ENCODE data around the gene MRTFB.
"Not testable (repeated sequence)": the region's sequence is repeated elsewhere in the genome, so short reads cannot be mapped to it uniquely, and the experiment has no call there.

Gene MRTFB

DNA sequence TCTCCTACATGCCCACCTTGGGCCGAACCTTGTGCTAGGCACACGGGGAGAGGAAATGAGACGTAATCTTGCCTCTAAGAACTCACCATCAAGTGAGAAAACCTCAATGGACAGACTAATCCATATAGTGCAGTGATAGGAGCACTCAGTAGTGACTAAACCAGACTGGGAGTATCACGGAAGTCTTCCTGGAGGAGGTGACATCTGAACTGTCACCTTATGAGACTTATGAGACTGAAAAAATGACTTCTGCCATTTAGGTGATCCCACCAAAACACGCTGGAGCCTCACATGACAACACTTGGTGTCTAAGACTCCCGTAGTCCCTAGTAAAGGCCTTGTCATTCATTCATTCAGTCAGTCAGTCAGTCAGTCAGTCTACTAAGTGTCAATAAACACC lies 27.3 kb upstream of the MRTFB start:
- Histone ChIP-seq H3K36me3 (no peaks in the 10 kb centered on the region), H3K9me3 (no peaks in the 10 kb centered on the region), H3K4me3 (ENCODE audit: low read depth, low read length) (no peak overlapping the region), H3K27me3 (no peaks in the 10 kb centered on the region), H3K4me1 (no peaks in the 10 kb centered on the region)
- DNase-seq, result no peak
- TF ChIP-seq, protein P1, sequence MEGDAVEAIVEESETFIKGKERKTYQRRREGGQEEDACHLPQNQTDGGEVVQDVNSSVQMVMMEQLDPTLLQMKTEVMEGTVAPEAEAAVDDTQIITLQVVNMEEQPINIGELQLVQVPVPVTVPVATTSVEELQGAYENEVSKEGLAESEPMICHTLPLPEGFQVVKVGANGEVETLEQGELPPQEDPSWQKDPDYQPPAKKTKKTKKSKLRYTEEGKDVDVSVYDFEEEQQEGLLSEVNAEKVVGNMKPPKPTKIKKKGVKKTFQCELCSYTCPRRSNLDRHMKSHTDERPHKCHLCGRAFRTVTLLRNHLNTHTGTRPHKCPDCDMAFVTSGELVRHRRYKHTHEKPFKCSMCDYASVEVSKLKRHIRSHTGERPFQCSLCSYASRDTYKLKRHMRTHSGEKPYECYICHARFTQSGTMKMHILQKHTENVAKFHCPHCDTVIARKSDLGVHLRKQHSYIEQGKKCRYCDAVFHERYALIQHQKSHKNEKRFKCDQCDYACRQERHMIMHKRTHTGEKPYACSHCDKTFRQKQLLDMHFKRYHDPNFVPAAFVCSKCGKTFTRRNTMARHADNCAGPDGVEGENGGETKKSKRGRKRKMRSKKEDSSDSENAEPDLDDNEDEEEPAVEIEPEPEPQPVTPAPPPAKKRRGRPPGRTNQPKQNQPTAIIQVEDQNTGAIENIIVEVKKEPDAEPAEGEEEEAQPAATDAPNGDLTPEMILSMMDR (IDR thresholded peaks at IDR 0.05; ENCODE audit: low read depth, low read length), result no peak

DNA sequence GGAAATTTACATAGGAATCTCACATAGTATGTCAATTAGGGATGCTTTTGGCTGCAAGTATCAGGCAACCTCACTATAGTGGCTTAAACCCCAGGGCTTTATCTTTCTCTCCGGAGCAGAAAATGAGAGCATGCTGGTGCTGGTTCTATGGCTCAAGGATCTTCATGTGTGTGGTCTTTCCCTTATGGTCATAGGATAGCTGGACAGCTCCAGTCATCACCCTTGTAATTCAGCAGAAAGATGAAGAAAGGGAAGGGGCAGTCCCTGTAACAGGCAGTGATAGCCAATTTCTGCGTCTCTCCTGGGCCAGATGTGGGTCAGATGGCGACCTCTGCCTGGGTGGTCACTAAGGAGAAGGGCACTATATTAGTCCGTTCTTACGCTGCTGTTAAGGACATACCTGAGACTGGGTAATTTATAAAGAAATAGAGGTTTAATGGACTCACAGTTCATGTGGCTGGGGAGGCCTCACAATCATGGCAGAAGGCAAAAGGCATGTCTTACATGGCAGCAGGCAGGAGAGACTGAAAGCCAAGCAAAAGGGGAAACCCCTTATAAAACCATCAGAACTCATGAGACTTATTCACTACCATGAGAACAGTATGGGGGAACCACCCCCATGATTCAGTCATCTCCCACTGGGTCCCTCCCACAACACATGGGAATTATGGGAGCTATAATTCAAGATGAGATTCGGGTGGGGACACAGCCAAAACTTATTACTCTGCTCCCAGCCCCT lies 23.8 kb upstream of the MRTFB start:
- not testable (repeated sequence) for H3K4me1 ChIP-seq; H3K36me3 ChIP-seq; H3K27me3 ChIP-seq; DNase-seq; H3K9me3 ChIP-seq; H3K4me3 ChIP-seq (ENCODE audit: low read depth, low read length)

DNA sequence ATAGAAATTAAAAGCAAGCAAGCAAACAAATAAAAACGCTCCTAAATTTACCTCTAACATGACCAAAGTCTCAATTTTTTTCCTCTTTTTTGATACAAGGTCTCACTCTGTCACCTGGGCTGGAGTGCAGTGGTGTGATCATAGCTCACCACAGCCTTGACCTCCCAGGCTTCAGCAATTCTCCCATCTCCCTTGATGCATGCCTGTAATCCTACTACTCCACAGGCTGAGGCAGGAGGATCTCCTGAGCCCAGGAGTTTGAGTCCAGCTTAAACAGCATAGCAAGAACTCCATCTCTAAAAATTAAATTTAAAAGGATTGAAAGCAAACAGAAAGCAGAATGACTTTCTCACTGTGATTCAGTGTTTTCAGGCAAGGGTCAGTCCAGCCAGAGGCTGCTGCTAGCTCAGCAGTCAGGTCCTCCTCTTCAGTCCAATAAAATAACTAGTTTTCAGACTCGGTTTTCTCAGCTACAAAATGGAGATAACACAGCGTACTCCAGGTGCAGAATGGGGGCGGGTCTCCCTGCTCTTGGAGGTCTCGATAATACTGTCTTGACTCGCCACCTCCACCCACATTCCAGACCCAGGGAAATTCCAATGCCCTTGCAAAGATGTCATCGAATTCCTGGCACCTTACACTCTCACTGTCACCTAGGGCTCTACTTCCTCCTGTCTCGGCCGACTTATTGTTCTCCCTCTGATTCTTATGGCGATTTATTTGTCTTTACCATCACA lies 20.7 kb upstream of the MRTFB start:
- TF ChIP-seq, protein P1 (IDR thresholded peaks at IDR 0.05; ENCODE audit: low read depth, low read length), result no peak
- no peaks in the 10 kb centered on the region for H3K9me3 ChIP-seq
- H3K4me1 ChIP-seq, result no peaks in the 10 kb centered on the region
- H3K36me3 ChIP-seq, result no peaks in the 10 kb centered on the region
- DNase-seq, result no peak
- H3K4me3 ChIP-seq (ENCODE audit: low read depth, low read length), result no peak overlapping the region
- H3K27me3 ChIP-seq, result no peaks in the 10 kb centered on the region

DNA sequence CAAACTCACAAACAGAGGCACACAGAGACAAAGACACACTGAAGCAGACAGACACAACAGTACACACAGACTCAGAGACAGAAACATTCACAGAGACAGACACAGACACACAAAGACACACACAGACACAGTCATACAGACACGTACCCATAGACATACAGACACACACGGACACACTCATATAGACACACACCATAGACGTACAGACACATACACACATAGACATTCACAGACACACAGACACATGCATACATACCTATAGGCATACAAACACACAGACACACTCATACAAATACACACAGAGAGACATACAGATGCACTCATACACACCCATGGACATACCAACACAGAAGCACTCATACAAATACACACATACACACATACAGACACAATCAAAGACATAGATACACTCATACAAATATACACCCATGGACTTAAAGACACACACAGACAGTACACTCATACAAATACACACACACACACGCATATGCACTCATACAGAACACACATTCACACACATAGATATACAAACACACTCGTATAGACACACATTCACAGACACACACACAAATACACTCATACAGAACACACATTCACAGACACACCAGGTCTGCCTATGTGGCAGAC lies 19.9 kb upstream of the MRTFB start:
- Histone ChIP-seq H3K9me3 (no peaks in the 10 kb centered on the region), H3K4me1 (no peaks in the 10 kb centered on the region), H3K36me3 (no peaks in the 10 kb centered on the region), H3K4me3 (ENCODE audit: low read depth, low read length) (no peak overlapping the region), H3K27me3 (no peaks in the 10 kb centered on the region)
- no peak for DNase-seq
- TF ChIP-seq, protein P1 (IDR thresholded peaks at IDR 0.05; ENCODE audit: low read depth, low read length), result no peak

DNA sequence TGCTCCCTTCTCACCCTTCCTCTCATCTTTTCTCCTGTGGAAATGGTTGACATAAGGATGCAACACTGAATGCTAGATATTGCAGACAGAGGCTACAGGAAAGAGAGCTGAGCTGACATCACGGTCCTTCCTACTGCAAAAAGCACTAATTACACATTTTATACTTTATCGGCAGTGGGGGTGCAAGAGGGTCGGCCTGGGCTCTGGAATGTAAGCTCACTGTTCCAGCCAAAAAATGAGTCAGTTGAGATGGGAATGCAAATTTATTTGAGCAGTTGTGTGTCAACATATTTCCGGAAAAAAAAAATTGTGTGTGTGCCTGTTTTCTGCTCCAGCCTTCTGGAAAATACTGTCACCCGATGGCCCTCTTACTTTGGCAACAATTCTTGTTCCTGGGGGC lies 14.1 kb upstream of the MRTFB start:
- DNase-seq, result no peak
- no peak overlapping the region for H3K4me3 ChIP-seq (ENCODE audit: low read depth, low read length)
- H3K36me3 ChIP-seq, result no peaks in the 10 kb centered on the region
- no peaks in the 10 kb centered on the region for H3K27me3 ChIP-seq
- no peaks in the 10 kb centered on the region for H3K9me3 ChIP-seq
- TF ChIP-seq, protein P1 (IDR thresholded peaks at IDR 0.05; ENCODE audit: low read depth, low read length), result no peak
- H3K4me1 ChIP-seq, result no peaks in the 10 kb centered on the region

DNA sequence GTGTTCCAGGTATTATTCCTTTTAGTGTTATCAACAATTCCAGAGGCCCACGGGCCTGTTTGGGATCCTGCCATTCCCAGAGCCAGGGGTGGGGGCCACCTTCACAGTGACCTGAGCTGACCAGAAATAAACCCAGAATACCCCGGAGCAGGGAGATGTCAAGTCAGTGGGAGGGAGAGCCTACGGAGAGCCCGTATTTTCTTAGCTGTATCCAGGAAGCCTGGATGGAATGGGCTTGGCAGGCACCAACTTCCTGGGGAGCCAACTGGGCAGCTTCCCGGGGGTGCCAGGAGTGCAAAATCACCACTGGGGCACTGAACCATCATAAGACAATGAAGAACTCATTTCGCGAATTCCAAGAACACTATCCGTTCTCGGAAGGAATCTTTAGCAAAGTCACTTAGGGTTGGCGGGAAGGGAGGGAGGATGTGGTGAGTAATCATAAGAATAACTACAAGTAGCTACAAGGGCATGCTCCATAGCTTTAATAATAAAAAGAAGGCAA lies 13.2 kb upstream of the MRTFB start:
- Histone ChIP-seq H3K27me3 (no peaks in the 10 kb centered on the region), H3K4me1 (no peaks in the 10 kb centered on the region), H3K36me3 (no peaks in the 10 kb centered on the region), H3K9me3 (no peaks in the 10 kb centered on the region), H3K4me3 (ENCODE audit: low read depth, low read length) (no peak overlapping the region)
- TF ChIP-seq, protein P1 (IDR thresholded peaks at IDR 0.05; ENCODE audit: low read depth, low read length), result no peak
- no peak for DNase-seq
